Medulla oblongata (tissue), 1 donor: ENCODE data around the gene BTBD8.

Experiments
- DNase-seq: peaks from one replicate; pipeline ENCODE4 v3.0.0-alpha.2; 2015; ENCODE audit errors: extremely low spot score

BTBD8 gene

DNA sequence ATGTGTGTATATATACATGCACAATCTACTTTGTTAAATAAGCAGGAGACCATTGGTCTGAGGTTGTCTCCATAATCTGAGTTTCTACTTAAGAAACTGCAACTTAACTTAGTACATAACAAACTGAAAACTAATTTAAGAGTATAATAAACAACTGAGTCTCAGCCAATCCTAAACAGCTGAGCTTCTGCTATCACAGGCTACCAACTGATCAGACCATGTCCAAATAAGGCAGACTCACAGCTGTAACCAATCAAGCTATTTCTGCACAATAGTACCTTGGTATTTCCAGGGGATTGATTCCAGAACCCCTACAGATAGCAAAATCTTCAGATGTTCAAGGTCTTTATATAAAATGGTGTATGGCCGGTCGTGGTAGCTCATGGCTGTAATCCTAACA is 111.6 kb downstream of the BTBD8 start:
- DNase-seq = no peak

DNA sequence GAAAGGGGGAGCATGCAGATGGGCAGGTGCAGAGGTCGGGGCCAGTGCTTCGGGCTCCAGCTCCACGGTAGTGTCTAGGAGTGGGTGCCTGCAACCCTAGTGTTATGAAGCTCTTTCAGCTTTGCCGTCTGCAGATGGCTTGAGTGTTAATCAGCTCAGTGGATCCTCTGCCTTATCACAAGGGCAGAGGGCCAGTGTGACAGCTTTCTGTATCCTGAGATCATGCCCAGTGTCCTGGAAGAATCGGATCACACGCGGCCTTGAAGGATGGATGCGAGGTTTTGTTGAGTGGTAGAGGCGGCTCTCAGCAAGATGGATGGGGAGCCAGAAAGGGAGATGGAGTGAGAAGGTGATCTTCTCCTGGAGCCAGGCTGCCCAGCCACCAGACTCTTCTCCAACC is 112.1 kb downstream of the BTBD8 start:
- no peak for DNase-seq

DNA sequence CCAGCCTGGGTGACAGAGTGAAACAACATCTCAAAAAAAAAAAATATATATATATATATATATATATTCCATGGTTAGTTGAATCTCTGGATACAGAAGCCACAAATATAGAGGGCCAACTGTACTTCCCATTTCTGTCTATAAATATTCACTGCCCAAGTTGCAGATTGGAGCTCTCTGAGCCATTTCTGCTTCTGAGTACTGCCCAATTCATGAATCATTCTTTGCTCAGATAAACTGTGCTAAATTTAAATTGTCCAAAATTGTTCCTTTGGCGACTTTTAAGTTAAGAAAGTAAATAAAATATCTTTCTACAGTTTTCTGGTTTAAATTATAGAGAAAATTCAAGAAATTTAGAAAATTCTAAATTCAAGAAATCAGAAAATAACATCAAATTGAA is 114.4 kb downstream of the BTBD8 start:
- no peak for DNase-seq

DNA sequence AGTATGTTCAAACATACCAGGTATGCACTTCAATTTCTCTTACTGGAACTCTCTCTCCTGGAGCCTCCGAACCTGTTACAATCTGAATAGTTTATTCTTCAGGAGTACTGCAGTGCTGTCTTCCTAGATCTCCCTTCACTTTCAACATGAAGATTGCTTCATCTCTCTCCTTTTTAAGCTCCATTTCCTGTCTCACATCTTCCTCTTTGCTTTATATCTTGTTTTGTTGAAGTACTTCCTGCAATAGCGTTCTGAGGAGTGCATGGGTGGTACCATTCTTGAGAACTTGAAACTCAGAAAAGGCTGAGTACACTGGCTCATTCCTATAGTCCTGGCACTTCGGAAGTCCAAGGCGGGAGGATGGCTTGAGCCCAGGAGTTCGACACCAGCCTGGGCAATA is 121.8 kb downstream of the BTBD8 start:
- no peak for DNase-seq

DNA sequence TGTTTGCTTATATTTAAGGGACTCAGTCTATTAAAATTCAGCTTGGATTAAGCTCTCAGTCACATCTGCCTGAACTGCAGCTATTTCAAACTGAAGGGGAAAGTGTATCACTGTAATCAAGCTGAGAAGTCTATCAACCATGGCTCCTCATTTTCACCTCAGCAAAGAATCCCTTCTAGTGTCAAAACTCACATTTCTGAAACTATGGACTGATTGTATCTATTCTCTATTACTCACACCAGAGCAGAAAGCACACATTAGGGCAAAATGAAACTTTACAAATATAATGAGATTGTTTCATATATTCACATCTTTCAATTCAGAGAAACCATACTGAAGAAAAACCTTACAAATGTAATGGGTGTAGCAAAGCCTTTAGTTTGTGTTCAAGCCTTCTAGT is 123.0 kb downstream of the BTBD8 start:
- no peak for DNase-seq

DNA sequence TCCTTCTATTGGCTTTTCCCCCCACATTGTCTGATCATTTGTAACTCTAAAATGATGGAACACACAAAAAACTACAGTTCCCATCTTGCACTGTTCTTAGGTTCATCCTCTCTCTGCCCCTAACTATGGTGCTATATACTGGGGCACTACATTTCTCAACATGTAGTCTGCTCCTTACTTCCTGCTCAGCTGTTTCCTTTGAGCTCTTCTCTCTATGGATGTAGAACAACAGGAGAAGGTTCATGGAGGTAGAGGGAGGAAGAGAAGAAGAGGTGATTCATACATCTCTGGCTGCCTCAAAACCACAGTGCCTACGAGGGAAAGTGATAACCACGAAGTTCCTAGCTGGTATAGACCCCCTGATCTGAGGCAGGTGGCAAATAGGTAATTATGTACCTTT is 130.6 kb downstream of the BTBD8 start:
- no peak for DNase-seq

DNA sequence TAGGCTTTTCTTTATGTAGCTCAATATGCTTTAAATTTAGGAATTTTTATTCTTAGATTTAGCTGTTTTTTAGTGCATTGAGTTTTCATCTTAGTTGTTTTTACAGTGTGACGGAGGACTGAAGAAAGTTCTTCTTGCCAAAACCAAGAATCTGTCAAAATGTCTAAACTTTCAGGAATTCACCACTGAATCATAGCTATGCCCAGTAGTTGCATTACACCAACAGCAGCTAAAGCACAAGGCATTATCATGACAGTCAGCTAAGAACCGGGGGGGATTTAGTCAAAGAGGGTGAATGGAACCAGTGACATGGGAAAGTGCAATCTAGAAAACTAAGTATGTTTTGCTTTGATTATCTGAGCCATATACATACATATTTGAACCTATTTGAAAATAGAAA is 131.0 kb downstream of the BTBD8 start:
- DNase-seq = no peak

DNA sequence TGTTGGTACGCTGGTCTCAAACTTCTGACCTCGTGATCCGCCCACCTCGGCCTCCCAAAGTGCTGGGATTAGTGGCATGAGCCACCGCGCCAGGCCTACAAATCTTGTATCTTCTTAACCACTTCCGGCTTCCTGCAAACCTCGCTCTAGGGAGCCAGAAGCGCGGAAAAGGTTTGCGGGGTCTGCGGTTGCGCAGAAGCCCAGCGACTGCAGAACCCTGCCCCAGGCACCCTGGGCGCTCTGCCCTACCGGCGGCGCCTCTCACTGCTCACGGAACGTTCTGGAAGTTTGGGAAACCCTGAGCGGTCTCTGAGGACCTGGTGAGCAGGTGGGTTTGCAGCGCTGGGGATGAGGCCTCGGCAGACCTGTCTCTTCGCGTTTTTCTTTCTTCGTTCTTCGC is 137.6 kb downstream of the BTBD8 start, which contains the start of gene C1orf146:
C1orf146 (plus strand) TSS at position 195 of the 400 bp plus-strand sequence. CDS start 13,506 bp downstream, outside the sequence.
- no peak for DNase-seq

DNA sequence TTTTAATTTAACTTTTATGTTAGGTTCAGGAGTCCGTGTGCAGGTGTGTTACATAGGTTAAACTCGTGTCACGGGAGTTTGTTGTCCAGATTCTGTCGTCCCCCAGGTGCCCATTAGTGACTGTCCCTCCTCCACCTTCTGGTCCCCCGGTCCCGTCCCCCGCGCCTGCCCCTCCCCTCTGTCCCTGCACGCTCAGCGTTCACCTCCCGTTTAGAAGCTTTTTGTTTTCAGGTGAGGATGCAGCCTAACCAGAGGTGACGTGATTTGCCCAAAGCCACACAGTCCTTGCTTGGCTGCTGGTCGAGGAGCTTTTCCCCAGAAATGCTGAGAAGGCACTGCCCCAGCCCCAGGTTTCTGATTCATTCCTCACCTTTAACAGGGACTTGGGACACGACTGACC is 138.4 kb downstream of the BTBD8 start:
- DNase-seq = no peak

DNA sequence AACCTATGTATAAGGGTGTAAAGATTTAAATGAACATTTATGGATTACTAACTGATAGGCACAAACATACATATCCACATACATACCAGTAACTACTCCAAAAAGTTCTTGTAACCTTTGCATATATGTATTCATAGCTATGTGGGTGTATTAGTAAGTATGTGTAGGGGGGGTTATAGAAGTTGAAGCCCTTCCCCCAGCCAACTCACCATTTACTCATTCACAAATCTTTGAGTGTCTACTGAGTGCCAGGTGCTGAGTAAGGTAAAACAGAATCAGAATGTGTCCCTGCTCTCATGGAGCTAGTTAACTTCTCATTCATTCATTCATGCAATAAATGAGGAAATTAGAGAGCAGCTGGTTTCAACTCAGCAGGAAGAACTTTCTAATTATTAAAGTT is 138.9 kb downstream of the BTBD8 start:
- no peak for DNase-seq

DNA sequence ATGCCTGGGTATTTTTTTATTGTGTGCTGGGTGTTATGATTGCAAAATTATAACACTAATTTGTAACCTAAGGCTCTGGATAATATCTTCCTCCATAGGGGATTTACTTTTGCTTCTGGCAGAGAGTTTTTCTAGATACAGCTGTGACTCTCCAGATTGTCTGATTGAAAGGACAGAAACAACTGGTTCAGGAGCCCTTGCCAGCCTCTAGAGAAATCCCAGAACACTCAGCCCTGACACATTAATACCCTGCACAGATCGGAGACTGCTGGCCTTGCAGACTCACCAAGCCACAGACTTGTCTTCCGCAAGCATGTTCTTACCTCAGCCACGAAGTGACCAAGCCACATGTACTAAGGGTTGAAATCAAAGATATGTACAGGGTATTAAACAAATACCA is 148.3 kb downstream of the BTBD8 start:
- DNase-seq = no peak

DNA sequence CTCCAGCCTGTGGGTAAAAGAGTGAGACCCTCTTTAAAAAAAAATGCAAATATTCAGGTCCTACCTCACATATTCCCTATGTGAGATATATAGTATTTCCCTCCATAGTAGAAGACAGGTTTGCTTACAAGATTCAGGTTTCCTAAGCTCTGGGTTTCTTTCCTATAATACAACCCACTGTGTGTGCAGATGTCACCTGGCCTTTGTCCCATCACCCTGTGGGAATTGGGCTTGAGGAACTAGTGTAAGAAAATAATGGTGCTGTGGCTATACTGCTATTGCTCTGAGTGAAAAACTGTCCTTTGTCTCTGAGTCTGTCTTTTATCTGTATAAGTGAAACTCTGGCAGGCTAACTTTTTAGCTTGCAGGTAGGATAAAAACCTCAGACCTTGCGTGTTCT is 150.6 kb downstream of the BTBD8 start:
- DNase-seq = no peak
